ENCODE results near the gene ZNF785. TPM values are rescaled to one million over a fixed set of nuclear protein-coding genes. Genes with fewer than 3 reads are reported as not detected.

ZNF785 gene
- total RNA-seq, 1 experiment from 2014 or later: 2.8 TPM

- Histone ChIP-seq H3K27me3 (ENCODE audit: control insufficient read depth, insufficient read depth, low read length) (no peaks in the 10 kb centered on the region), H3K36me3 (replicated peaks; ENCODE audit: control insufficient read depth, insufficient read depth, low read length) (peaks cover 2% of the 10 kb centered on the region), H3K4me3 (ENCODE audit: insufficient read depth, low read depth, low read length) (no peak overlapping the region)
- DNase-seq: no peak
Observed at GRCh38 chr16:30532285-30533145, 53.0 kb downstream of the ZNF785 start.

Other genes starting within 250 kb of the ZNF785 start
- 44.2 and 45.2 TPM in 2 replicates for gene CD2BP2, start 230.4 kb downstream of the ZNF785 start, total RNA-seq (2014; rRNA removed; shearing (Covaris generic))
- 35.8 and 38.4 TPM in 2 replicates for gene TBC1D10B, start 215.2 kb downstream of the ZNF785 start, total RNA-seq (2014; rRNA removed; shearing (Covaris generic))
- gene MYL11, start 210.9 kb downstream of the ZNF785 start, total RNA-seq (2014; rRNA removed; shearing (Covaris generic)): 3.4 TPM in 1 of 2 replicates, not detected in the other
- 0.18 and 0.80 TPM in 2 replicates for gene SEPTIN1, start 203.1 kb downstream of the ZNF785 start, total RNA-seq (2014; rRNA removed; shearing (Covaris generic))
- 38.8 and 46.3 TPM in 2 replicates for gene ZNF48, start 190.3 kb downstream of the ZNF785 start, total RNA-seq (2014; rRNA removed; shearing (Covaris generic))
- gene ZNF771, start 178.1 kb downstream of the ZNF785 start, total RNA-seq (2014; rRNA removed; shearing (Covaris generic)): 10.6 and 13.5 TPM in 2 replicates
- gene DCTPP1, start 155.7 kb downstream of the ZNF785 start, total RNA-seq (2014; rRNA removed; shearing (Covaris generic)): 56.4 and 74.2 TPM in 2 replicates
- 8.2 and 9.8 TPM in 2 replicates for gene SEPHS2, start 139.8 kb downstream of the ZNF785 start, total RNA-seq (2014; rRNA removed; shearing (Covaris generic))
- gene ITGAL, start 113.0 kb downstream of the ZNF785 start, total RNA-seq (2014; rRNA removed; shearing (Covaris generic)): 0.03 and 0.11 TPM in 2 replicates
- 55.2 and 55.3 TPM in 2 replicates for gene ZNF768, start 59.1 kb downstream of the ZNF785 start, total RNA-seq (2014; rRNA removed; shearing (Covaris generic))
- gene ZNF747, start 50.8 kb downstream of the ZNF785 start, total RNA-seq (2014; rRNA removed; shearing (Covaris generic)): 14.5 and 16.2 TPM in 2 replicates
- gene ZNF764, start 27.3 kb downstream of the ZNF785 start, total RNA-seq (2014; rRNA removed; shearing (Covaris generic)): 10.2 and 13.8 TPM in 2 replicates
- gene ZNF688, start 14.0 kb downstream of the ZNF785 start, total RNA-seq (2014; rRNA removed; shearing (Covaris generic)): 3.0 and 8.5 TPM in 2 replicates
- gene ZNF689, start 24.7 kb upstream of the ZNF785 start, total RNA-seq (2014; rRNA removed; shearing (Covaris generic)): 17.3 and 18.7 TPM in 2 replicates
- gene PRR14, start 65.3 kb upstream of the ZNF785 start, total RNA-seq (2014; rRNA removed; shearing (Covaris generic)): 4.7 and 4.8 TPM in 2 replicates
- gene FBRS, start 72.7 kb upstream of the ZNF785 start, total RNA-seq (2014; rRNA removed; shearing (Covaris generic)): 11.5 and 13.4 TPM in 2 replicates
- 7.4 and 12.1 TPM in 2 replicates for gene SRCAP, start 113.5 kb upstream of the ZNF785 start, total RNA-seq (2014; rRNA removed; shearing (Covaris generic))
- gene PHKG2, start 162.7 kb upstream of the ZNF785 start, total RNA-seq (2014; rRNA removed; shearing (Covaris generic)): 27.0 and 32.0 TPM in 2 replicates
- gene CFAP119, start 176.4 kb upstream of the ZNF785 start, total RNA-seq (2014; rRNA removed; shearing (Covaris generic)): 1.5 and 2.1 TPM in 2 replicates
- 72.6 and 72.9 TPM in 2 replicates for gene RNF40, start 176.6 kb upstream of the ZNF785 start, total RNA-seq (2014; rRNA removed; shearing (Covaris generic))
- gene ZNF629, start 201.5 kb upstream of the ZNF785 start, total RNA-seq (2014; rRNA removed; shearing (Covaris generic)): 15.1 and 16.0 TPM in 2 replicates

Measured in H7 (cell line).